Measurements from ENCODE around the gene FAM200C. TPM values are rescaled to one million over a fixed set of nuclear protein-coding genes. Genes with fewer than 3 reads are reported as not detected.

The FAM200C gene
- total and polyA plus RNA-seq, 8 donors, result 0.29 to 7.2 (median 1.6) TPM

GRCh38 chr5:160375166-160375565 is 24.7 kb downstream of the FAM200C start:
- Histone ChIP-seq H3K4me3 (no peak overlapping the region), H3K4me1 (peaks cover 0 to 7% (median 6%) of the 10 kb centered on the region in 4 donors), H3K36me3 (no peaks in the 10 kb centered on the region), H3K9me3 (no peaks in the 10 kb centered on the region), H3K27me3 (peaks cover 0 to 7% (median 4%) of the 10 kb centered on the region in 3 donors), H3K27ac (no peak overlapping the region)
- DNase-seq, result no peak
- intact Hi-C loops (cut with DNase I; ENCODE audit: low total_unique reads), result no loop called here
- TF ChIP-seq POLR2A (IDR thresholded peaks at IDR 0.05), result no peak
- TF ChIP-seq POLR2AphosphoS5 (IDR thresholded peaks at IDR 0.05), result no peak
- TF ChIP-seq CTCF (IDR thresholded peaks at IDR 0.05), result no peak
- no peak for TF ChIP-seq EP300 (IDR thresholded peaks at IDR 0.05)

- Histone ChIP-seq H3K4me3 (no peak overlapping the region), H3K4me1 (peaks cover 0 to 16% (median 12%) of the 10 kb centered on the region in 4 donors), H3K27me3 (peaks cover 0 to 28% (median 12%) of the 10 kb centered on the region in 3 donors), H3K9me3 (no peaks in the 10 kb centered on the region), H3K27ac (no peak overlapping the region), H3K36me3 (no peaks in the 10 kb centered on the region)
- no peak for DNase-seq
- intact Hi-C loops (cut with DNase I; ENCODE audit: low total_unique reads), result no loop called here
- TF ChIP-seq EP300 (IDR thresholded peaks at IDR 0.05) (no peak), CTCF (IDR thresholded peaks at IDR 0.05) (no peak), POLR2AphosphoS5 (IDR thresholded peaks at IDR 0.05) (no peak), POLR2A (IDR thresholded peaks at IDR 0.05) (no peak)
Measured at GRCh38 chr5:160371294-160371693, 28.6 kb downstream of the FAM200C start.

GRCh38 chr5:160370713-160371034 is 29.2 kb downstream of the FAM200C start:
- intact Hi-C loops (cut with DNase I; ENCODE audit: low total_unique reads), result no loop called here
- peak overlapping the region in 3 of 5 donors; percentile 5 to 81 (median 66) for H3K27ac ChIP-seq

GRCh38 chr5:160369990-160370712 is 29.7 kb downstream of the FAM200C start, which contains the start of gene C1QTNF2:
C1QTNF2 (minus strand) TSS chr5:160370626; CDS start chr5:160355011, 15,615 bp downstream.
- WGBS, 5 donors, result 2 to 3% (median 2%) methylated on average over 31 to 45 of the region's 45 CpGs
- peak within 1 kb of the TSS; percentile 50 to 73 (median 66) for H3K4me3 ChIP-seq
- peak within 1 kb of the TSS; percentile 5 to 81 (median 66) for H3K27ac ChIP-seq
- no peak for TF ChIP-seq CTCF (IDR thresholded peaks at IDR 0.05)
- TF ChIP-seq POLR2AphosphoS5 (IDR thresholded peaks at IDR 0.05), result peak in 2 of 3 donors; percentile 45 to 52
- no peak for TF ChIP-seq POLR2A (IDR thresholded peaks at IDR 0.05)
- no peak for TF ChIP-seq EP300 (IDR thresholded peaks at IDR 0.05)
- intact Hi-C loops (cut with DNase I; ENCODE audit: low total_unique reads), result no loop called here
- no peaks in the 10 kb centered on the region for H3K9me3 ChIP-seq
- H3K27me3 ChIP-seq, result peaks cover 0 to 28% (median 12%) of the 10 kb centered on the region in 3 donors
- peaks cover 0 to 16% (median 12%) of the 10 kb centered on the region in 4 donors for H3K4me1 ChIP-seq
- DNase-seq, result peak; percentile 43 to 89
- no peaks in the 10 kb centered on the region for H3K36me3 ChIP-seq

More at GRCh38 chr5:160370713-160371034, 29.2 kb downstream of the FAM200C start:
- Histone ChIP-seq H3K9me3 (no peaks in the 10 kb centered on the region), H3K4me3 (peak overlapping the region; percentile 50 to 73 (median 66)), H3K4me1 (peaks cover 0 to 16% (median 12%) of the 10 kb centered on the region in 4 donors), H3K27me3 (peaks cover 0 to 28% (median 12%) of the 10 kb centered on the region in 3 donors), H3K36me3 (no peaks in the 10 kb centered on the region)
- WGBS, 5 donors, result 40 to 58% (median 45%) methylated on average over 11 to 12 of the region's 12 CpGs
- TF ChIP-seq CTCF (IDR thresholded peaks at IDR 0.05) (no peak), POLR2A (IDR thresholded peaks at IDR 0.05) (no peak), EP300 (IDR thresholded peaks at IDR 0.05) (no peak), POLR2AphosphoS5 (IDR thresholded peaks at IDR 0.05) (no peak)
- no peak for DNase-seq
